Stimulated activated CD4-positive, alpha-beta T cell treated with anti-CD3 and anti-CD28 coated beads, Interleukin-12 subunit alpha, Interleukin-12 subunit beta, amount 100 ng/mL, for 24 hours (primary cell): ENCODE data around the gene ENDOG.
"Not testable (repeated sequence)": the region's sequence is repeated elsewhere in the genome, so short reads cannot be mapped to it uniquely, and the experiment has no call there.

Source experiments
- DNase-seq, 2 experiments: peaks; one replicate each; pipeline ENCODE4 v3.0.0-alpha.2; 2020; ENCODE audit warnings: low read depth in 2 of 2

Gene ENDOG

DNA sequence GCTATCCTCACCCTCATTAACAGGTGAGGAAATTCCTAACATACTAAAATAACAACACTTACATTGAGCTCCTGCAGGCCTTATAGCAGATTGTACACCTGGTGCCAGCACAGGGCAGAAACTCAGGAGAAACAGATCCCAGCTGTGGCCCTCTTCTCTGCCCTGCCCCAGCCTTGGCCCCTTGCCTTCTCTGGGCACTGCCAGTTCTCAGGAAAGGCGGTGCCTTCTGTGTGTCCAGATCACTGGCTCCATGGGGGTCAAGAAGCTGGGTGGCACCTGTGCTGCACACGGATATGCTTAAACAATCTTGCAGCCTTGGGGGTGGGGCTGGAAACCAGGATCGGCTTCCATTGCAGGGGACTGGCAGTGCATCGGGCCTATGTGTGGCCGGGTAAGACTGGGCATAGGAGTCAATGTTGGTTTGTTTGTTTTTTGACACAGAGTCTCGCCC is 44.1 kb downstream of the ENDOG start:
- DNase-seq = no peak

DNA sequence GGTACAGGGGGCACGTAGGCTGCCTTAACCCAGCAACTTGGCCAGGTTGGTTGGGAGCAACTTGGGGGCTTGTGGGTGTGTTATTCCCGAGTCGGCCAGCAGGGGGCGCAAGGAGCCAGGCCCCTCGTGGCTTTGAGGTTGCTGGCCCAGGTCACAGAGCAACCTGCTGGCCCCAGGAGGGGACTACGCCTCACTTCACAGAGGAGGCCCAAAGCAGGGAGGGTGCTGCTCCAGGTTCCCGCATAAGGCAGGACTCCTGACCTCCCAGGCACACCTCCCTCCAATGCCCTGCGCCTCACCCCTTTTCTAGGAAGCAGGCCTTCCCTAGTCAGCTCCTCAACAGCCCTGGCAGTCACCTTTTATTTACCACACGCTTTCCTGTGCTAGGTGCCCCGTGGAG is 45.3 kb downstream of the ENDOG start:
- peak; percentile 70 to 83 for DNase-seq

DNA sequence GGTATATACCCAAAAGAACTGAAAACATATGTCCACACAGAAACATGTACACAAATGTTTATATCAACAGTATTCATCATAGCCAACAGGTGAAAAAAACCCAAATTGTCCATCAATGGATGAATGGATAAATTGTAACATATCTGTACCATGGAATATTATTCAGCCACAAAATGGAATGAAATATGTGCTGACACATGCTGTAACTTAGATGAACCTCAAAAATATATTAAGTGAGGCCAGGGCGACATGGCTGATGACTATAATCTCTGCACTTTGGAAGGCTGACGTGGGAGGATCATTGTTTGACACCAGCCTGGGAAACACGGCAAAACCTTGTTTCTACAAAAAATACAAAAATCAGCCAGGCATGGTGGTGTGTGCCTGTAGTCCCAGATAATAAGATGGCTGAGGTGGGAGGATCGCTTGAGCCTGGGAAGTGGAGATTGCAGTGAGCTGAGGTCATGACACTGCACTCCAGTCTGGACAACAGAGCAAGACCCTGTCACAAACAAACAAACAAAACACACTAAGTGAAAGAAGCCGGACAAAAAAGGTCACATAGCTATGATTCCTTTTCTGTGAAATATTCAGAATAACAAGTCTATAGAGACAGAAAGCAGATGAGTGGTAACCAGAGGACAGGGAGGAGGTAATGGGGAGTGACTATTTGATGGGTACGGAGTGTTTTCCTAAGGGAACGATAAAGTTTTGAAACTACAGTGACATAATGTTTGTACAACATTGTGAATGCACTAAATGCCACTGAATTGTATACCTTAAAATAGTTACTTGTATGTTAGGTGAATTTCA is 52.0 kb downstream of the ENDOG start:
- DNase-seq = no peak

DNA sequence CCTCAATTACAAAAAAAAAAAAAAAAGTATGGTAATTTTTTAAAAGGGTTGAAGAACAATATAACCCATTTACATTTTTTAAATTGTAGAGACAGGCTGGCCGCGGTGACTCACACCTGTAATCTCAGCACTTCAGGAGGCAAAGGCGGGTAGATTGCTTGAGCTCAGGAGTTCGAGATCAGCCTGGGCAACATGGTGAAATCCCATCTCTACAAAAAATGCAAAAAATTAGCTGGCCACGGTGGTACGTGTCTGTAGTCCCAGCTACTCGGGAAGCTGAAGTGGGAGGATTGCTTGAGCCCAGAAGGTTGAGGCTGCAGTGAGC is 52.6 kb downstream of the ENDOG start:
- DNase-seq = not testable (repeated sequence)
